ENCODE results near the gene KHDC4. TPM values are rescaled to one million over a fixed set of nuclear protein-coding genes. Genes with fewer than 3 reads are reported as not detected.
A peak's percentile ranks its signal among the peaks of the same experiment; 100 is the strongest.

Gene KHDC4
- total and polyA plus RNA-seq, 2 of the 13 experiments (the other 11 are each of a cell fraction or from before 2014, with no cell fraction given) = 33.5 to 92.0 TPM

DNA sequence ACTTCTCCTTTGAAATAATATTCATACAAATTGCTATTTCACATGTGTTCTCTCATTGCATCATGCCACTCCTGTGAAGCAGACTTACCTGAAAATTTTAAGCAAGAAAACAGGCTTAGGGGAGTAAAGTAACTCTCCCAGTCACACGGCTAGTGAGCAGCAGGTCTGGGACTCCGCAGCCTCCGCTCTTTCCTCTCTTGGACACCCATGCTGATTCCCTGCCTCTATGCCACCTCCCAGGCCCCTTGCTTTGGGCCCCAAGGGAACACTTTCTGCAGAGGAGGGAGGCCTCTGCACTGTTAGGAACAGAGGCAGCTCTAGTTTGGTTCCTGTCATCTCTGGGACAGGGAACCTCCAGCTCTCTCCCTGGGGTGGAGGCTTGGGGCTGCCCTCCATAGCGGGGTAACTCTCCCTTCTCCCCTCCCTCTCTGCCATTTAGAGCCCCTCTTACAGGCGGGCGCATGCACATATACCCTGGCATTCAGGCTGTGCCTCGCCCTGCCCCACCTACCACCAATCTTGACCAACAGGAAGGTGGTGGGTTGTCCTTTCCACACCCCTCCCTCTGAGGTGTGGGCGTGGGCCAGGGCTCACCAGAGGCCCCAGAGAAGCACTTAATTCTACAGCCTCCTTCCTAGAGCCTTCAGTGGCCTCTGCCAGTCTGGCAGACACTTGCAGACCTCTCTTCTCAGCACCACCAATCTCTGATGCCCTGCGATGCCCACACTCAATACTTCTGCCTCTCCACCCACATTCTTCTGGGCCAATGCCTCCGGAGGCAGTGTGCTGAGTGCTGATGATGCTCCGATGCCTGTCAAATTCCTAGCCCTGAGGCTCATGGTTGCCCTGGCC lies 7.0 kb upstream of the KHDC4 start, which contains the start of gene RXFP4 (continued):
- TF ChIP-seq, protein P1, sequence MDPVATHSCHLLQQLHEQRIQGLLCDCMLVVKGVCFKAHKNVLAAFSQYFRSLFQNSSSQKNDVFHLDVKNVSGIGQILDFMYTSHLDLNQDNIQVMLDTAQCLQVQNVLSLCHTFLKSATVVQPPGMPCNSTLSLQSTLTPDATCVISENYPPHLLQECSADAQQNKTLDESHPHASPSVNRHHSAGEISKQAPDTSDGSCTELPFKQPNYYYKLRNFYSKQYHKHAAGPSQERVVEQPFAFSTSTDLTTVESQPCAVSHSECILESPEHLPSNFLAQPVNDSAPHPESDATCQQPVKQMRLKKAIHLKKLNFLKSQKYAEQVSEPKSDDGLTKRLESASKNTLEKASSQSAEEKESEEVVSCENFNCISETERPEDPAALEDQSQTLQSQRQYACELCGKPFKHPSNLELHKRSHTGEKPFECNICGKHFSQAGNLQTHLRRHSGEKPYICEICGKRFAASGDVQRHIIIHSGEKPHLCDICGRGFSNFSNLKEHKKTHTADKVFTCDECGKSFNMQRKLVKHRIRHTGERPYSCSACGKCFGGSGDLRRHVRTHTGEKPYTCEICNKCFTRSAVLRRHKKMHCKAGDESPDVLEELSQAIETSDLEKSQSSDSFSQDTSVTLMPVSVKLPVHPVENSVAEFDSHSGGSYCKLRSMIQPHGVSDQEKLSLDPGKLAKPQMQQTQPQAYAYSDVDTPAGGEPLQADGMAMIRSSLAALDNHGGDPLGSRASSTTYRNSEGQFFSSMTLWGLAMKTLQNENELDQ (CRISPR knock-in tag; IDR thresholded peaks at IDR 0.05; ENCODE audit: borderline replicate concordance) = no peak
- TF ChIP-seq, protein P2, sequence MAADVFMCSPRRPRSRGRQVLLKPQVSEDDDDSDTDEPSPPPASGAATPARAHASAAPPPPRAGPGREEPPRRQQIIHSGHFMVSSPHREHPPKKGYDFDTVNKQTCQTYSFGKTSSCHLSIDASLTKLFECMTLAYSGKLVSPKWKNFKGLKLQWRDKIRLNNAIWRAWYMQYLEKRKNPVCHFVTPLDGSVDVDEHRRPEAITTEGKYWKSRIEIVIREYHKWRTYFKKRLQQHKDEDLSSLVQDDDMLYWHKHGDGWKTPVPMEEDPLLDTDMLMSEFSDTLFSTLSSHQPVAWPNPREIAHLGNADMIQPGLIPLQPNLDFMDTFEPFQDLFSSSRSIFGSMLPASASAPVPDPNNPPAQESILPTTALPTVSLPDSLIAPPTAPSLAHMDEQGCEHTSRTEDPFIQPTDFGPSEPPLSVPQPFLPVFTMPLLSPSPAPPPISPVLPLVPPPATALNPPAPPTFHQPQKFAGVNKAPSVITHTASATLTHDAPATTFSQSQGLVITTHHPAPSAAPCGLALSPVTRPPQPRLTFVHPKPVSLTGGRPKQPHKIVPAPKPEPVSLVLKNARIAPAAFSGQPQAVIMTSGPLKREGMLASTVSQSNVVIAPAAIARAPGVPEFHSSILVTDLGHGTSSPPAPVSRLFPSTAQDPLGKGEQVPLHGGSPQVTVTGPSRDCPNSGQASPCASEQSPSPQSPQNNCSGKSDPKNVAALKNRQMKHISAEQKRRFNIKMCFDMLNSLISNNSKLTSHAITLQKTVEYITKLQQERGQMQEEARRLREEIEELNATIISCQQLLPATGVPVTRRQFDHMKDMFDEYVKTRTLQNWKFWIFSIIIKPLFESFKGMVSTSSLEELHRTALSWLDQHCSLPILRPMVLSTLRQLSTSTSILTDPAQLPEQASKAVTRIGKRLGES (CRISPR knock-in tag; IDR thresholded peaks at IDR 0.05; ENCODE audit: borderline replicate concordance) = no peak
- TF ChIP-seq SOX13 (IDR thresholded peaks at IDR 0.05) = no peak
- TF ChIP-seq SOX13 (CRISPR knock-in tag; conservative IDR thresholded peaks at IDR 0.05 in 1 of 2, IDR thresholded peaks at IDR 0.05 in 1 of 2) = no peak
- TF ChIP-seq, protein P3, sequence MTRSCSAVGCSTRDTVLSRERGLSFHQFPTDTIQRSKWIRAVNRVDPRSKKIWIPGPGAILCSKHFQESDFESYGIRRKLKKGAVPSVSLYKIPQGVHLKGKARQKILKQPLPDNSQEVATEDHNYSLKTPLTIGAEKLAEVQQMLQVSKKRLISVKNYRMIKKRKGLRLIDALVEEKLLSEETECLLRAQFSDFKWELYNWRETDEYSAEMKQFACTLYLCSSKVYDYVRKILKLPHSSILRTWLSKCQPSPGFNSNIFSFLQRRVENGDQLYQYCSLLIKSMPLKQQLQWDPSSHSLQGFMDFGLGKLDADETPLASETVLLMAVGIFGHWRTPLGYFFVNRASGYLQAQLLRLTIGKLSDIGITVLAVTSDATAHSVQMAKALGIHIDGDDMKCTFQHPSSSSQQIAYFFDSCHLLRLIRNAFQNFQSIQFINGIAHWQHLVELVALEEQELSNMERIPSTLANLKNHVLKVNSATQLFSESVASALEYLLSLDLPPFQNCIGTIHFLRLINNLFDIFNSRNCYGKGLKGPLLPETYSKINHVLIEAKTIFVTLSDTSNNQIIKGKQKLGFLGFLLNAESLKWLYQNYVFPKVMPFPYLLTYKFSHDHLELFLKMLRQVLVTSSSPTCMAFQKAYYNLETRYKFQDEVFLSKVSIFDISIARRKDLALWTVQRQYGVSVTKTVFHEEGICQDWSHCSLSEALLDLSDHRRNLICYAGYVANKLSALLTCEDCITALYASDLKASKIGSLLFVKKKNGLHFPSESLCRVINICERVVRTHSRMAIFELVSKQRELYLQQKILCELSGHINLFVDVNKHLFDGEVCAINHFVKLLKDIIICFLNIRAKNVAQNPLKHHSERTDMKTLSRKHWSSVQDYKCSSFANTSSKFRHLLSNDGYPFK (CRISPR knock-in tag; IDR thresholded peaks at IDR 0.05; ENCODE audit: borderline replicate concordance) = no peak
- peak; percentile 50; the same call in 1 of the 2 replicates for TF ChIP-seq YEATS4 (CRISPR knock-in tag; IDR thresholded peaks at IDR 0.05; ENCODE audit: borderline replicate concordance)
- TF ChIP-seq ZNF761 (CRISPR knock-in tag; conservative IDR thresholded peaks at IDR 0.05) = no peak
- TF ChIP-seq, protein P4, sequence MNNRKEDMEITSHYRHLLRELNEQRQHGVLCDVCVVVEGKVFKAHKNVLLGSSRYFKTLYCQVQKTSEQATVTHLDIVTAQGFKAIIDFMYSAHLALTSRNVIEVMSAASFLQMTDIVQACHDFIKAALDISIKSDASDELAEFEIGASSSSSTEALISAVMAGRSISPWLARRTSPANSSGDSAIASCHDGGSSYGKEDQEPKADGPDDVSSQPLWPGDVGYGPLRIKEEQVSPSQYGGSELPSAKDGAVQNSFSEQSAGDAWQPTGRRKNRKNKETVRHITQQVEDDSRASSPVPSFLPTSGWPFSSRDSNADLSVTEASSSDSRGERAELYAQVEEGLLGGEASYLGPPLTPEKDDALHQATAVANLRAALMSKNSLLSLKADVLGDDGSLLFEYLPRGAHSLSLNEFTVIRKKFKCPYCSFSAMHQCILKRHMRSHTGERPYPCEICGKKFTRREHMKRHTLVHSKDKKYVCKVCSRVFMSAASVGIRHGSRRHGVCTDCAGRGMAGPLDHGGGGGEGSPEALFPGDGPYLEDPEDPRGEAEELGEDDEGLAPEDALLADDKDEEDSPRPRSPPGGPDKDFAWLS (CRISPR knock-in tag; IDR thresholded peaks at IDR 0.05; ENCODE audit: borderline replicate concordance) = no peak
- TF ChIP-seq TCF7 (IDR thresholded peaks at IDR 0.05; ENCODE audit: low read depth) = no peak
- TF ChIP-seq FOXA1 (IDR thresholded peaks at IDR 0.05) = no peak
- TF ChIP-seq FOXA1 (CRISPR knock-in tag; IDR thresholded peaks at IDR 0.05) = 0 out of 2 replicates have a peak, but pooled peaks have one; percentile 12
- peak; percentile 65; the same call in 1 of the 2 replicates for TF ChIP-seq ARNT2 (CRISPR knock-in tag; IDR thresholded peaks at IDR 0.05; ENCODE audit: low read depth)
- no peak for TF ChIP-seq PTBP1 (IDR thresholded peaks at IDR 0.05; ENCODE audit: low read depth, low read length, poor library complexity, severe bottlenecking)
- TF ChIP-seq IRX3 (CRISPR knock-in tag; IDR thresholded peaks at IDR 0.05; ENCODE audit: borderline replicate concordance, low read depth) = no peak
